CD4-positive, alpha-beta T cell treated with Interleukin-15 for 4 hours (primary cell): ENCODE measurements around the gene GALNT17.

ENCODE experiments used
- DNase-seq: peaks from one replicate; pipeline ENCODE4 v3.0.0-alpha.2; 2020; ENCODE audit warnings: low spot score

The GALNT17 gene

DNA sequence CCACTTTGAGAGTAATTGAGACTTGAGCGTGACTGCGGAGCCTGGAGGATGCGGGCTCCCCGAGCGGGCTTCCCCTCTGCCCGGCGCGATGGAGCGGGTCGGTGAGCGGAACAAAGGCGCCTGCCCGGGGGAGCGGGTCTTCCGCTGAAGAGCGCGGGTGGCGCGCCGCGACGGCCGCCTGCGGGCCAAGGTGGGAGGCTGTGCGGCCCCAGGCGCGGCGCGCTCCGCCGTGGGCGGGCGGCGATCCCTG, at the start of gene GALNT17:
Gene GALNT17 (plus strand): TSS at position 18 of the 250 bp plus-strand sequence.
- DNase-seq: no peak

GRCh38 chr7:71095266-71095860, 36.6 kb upstream of the GALNT17 start:
- DNase-seq: no peak

DNA sequence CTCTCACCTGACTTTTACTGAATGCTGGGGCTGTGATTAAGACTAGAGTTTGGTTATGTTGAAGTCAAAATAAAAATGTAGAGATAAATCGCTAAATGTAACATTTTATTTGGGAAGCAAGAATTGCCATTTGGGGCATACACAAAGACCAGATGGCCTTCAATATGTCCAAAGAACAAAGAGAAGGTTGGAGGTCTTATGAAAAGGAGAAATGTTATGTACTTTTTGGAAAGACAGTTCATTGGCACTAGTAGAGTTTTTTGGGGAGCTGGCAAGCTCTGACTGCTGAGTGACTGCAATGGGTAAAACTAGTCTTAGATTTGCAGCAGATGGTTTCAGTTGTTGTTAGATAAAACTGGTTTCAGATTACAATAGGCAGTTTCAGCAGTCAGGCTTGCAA, 35.6 kb upstream of the GALNT17 start:
- DNase-seq: no peak

DNA sequence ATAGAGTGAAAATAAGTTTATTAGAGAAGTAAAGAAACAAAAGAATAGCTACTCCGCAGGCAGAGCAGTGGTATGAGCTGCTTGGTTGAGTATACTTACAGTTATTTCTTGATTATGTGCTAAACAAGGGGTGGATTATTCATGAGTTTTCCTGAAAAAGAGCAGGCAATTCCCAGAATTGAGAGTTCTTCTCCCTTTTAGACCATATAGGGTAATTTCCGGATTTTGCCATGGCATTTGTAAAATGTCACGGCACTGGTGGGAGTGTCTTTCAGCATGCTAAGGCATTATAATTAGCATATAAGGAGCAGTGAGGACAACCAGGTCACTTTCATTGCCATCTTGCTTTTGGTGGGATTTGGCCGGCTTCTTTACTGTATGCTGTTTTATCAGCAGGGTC, 25.7 kb upstream of the GALNT17 start:
- no peak for DNase-seq

GRCh38 chr7:71112436-71112835, 19.5 kb upstream of the GALNT17 start:
- no peak for DNase-seq

- DNase-seq: no peak
These were observed 11.8 kb upstream of the GALNT17 start for GRCh38 chr7:71120096-71120495.

DNA sequence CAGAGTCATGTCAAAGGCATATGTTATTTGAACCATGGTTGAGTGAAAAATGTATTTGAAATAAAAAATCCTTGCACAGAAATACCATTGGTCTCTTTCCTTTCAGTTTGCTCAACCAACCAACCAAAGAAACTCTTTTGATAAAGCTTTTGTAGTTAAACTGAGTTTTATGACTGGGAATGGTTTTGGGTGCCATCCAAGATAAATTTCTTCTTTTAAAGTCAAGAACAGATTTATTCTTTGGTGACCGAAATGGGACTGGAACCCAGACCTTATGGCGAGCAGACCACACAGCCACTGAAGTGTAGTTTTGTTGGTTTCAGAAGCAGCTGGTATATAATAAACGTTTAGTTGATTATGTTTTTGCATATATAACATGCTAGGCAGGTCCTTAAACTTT, 2.8 kb upstream of the GALNT17 start:
- no peak for DNase-seq

DNA sequence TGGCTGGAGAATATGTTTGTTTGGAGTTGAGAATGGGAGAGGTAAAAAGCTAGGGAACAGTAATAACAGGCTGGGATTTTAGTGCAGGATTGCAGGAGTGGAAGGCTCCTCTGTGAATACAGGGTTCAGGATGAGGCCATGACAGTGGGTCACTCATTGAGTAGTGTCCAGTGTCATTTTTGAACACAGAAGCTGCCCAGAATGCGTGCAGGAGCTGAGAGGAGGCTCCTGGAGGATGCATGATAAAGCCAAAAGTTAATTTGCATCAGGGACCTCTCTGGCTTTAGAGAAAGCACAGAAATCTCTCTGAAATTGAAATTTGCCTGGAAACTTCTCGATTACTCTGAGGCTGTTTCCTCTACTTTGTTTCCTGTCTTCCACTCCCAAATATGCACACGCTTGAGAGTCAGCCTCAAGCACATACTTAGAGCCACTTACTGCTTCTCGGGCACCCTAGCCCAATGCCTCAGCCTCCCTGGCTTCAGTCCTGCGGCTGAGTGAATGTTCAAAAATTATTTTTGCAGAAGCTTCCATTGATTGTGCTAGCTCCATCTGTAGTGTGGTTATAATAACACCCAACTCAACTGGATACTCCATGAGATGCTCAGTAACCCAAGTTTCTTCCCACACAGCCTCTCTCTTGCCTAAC, 1.8 kb upstream of the GALNT17 start:
- no peak for DNase-seq

DNA sequence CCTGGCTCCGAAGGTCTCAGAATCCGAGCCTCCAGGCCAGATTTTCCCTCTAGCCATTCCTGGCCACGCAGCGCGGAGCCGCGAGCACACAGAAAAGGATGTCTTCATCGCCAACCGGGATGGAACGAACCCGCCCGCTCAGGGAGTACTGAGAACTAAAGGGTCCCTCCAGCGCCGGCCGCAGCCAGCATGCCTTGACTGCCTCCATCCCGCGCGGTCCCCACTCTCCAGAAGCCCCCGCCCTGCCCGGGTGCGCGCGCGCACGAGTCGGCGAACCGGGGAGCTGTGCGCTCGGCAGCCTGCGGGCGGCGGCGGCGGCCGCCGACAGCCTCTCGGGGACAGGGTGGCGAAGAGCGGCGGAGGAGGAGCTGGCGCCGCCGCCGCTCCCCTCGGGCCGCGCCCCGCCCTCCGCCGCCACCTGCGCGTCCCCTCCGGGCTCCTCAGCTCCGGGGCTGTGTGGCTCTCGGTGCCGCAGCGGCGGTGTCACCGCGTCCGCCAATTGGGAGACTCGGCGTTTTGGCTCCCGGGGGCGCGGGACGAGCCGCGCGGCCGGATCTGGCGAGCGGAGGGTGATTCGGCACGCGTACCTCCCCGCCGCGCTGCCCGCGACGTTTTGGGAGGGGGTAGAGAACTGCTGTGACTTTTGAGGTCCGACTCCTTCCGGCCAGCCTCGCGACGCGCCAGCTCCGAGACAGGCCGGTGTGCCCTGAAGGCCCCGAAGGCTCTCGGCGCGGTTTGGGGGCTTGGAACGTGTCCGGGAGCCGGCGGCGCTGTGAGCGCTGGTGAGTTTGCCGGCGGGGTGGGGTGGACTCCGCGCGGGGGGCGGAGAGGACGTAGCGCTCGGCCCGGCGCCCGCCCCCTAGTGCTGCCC, 453 bp upstream of the GALNT17 start:
- no peak for DNase-seq

DNA sequence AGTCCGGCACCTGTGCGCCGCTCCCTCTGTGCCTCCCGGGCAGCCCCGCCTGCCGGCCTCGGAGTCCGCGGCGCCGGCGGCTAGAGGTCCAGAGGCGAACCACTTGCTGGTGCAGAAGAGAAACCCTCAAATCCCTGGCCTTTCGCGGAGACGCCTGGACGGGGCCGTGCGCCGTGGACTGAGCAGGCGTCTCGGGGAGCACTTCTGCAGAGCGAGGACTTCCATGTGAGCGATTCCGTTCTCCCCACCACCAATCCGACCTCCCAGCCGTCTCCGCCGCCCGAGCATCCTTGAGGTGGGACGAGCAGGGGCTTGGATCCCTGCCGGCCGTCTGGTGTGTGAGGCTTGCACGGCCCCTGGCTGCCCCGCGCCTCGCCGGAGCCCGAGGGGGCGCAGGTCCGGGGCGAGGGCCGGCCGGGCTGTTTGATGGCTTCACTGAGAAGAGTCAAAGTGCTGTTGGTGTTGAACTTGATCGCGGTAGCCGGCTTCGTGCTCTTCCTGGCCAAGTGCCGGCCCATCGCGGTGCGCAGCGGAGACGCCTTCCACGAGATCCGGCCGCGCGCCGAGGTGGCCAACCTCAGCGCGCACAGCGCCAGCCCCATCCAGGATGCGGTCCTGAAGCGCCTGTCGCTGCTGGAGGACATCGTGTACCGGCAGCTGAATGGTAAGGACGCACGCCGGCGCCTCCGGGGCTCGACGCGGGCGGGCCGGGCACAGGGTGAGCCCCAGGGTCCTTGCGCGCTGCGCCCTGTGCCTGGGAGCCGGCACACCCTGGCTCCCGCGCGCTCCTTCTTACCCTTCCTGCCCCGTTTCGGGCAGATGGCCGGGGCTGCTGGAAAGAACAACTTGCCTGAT, 660 bp downstream of the GALNT17 start:
- no peak for DNase-seq

- DNase-seq: no peak
These were observed 1.3 kb downstream of the GALNT17 start for GRCh38 chr7:71133232-71133622.

DNA sequence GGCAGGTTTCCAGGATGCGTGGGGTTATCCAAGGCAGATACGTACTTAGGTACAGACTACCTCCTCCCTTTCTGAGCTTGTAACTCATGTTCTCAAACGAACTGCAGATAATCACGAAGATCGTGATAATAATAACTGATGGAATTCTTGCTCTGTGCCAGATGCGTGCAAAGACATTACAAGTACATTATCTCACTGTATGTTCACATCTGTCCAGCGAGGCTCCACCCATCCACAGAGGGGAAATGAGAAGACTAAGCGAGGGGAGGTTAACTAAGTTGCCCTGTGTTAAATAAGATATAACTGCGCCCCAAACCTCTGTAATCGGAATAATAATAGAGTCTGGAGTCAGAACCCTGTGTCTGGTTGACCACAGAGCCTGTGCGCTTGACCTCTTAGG, 1.9 kb downstream of the GALNT17 start:
- DNase-seq: no peak

- DNase-seq: no peak
These were observed 3.2 kb downstream of the GALNT17 start for GRCh38 chr7:71135116-71135515.

- no peak for DNase-seq
These were observed 3.7 kb downstream of the GALNT17 start for GRCh38 chr7:71135663-71136062.

DNA sequence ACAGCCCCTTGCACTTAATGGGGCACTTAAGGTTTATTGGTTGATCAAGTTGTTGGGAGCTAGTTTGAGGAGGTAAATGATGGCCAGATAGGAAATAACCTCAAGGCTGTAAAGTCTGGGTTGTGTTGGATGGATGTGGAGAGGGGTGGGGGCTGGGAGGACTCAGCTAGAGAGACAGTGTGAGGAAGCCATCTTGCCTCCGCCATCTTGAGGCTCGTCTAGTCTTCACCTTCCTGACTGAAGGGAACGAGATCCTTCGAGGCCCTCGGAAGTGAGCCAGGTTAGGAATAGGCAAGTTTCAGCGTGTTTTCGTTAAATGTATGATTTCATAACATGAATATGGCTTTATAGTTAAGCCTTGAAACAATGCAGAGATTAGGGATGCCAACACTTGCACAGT, 5.5 kb downstream of the GALNT17 start:
- no peak for DNase-seq

GRCh38 chr7:71140264-71140663, 8.3 kb downstream of the GALNT17 start:
- DNase-seq: no peak

DNA sequence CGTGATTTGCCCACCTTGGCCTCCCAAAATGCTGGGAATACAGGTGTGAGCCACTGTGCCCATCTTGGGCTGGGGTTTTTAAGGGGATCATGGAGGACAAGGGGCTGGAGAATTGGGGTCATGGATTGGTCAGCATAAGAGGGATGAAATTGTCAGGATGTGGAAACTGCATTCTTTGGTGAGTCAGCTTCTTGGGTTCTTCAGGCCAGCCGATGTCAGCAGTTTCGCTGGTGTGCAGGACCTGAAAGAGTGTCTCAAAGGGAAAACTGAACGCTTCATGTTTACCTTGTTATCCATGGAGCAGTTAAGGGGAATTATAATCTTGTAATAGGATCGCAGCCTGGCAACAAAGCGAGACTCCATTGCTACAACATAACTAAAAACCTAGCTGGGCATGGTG, 13.0 kb downstream of the GALNT17 start:
- DNase-seq: no peak

DNA sequence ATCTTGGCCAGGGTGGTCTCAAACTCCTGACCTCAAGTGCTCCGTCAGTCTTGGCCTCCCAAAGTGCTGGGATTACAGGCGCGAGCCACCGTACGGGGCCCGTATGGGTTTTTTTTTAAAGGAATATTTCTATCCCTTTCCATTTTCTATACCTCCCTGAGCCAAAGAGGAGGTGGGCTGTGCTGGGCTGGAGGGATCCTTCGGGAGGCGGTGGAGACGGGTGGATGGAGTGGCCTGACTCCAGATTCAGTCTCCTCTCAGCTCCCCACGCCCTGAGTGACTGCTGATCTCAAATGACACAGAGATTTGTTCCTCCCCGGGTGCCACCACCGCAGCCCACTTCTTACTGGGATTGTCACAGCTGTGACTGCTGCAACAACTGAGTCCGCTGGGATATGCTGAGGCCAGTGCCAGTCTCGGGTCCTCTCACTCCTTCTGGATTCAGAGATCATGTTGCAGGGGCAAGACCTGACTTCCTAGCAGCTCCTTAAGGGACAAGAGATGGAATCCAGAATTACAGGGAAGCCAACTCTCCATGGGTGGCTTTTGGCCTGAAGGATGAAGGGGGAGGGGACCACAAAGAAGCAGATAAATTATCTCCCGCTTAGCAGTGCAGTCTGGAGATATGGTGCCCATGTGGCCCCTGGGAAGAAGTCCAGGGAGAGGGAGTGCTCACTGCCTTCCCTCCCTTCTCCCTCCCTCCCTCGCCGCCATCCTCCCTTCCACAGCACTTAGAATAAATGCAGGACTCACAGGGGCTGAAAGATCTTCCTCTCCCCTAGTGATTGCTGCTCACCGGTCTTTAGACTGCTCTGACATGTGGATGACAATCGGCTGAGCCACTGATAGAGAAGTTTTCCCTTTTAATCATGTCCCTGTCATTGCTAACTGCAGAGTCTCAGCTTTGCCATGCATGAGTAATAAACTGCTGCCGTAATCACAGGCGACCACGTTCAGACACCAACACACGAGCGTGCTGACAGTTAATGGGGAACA, 14.3 kb downstream of the GALNT17 start:
- no peak for DNase-seq

- no peak for DNase-seq
These were observed 16.2 kb downstream of the GALNT17 start for GRCh38 chr7:71148098-71148497.

DNA sequence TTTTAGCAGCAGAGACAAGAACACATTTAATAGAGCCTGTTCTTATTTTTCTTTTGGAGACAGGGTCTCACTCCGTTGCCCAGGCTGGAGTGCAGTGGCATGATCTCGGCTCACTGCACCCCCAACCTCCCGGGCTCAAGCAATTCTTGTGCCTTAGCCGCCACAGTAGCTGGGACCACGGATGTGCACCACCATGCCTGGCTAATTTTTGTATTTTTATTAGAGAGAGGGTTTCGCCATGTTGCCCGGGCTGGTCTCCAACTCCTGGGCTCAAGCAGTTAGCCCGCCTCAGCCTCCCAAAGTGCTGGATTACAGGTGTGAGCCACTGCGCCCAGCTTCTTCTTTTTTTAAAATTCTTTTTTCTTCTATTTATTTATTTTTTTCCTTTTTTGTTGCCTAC, 23.3 kb downstream of the GALNT17 start:
- DNase-seq: no peak

DNA sequence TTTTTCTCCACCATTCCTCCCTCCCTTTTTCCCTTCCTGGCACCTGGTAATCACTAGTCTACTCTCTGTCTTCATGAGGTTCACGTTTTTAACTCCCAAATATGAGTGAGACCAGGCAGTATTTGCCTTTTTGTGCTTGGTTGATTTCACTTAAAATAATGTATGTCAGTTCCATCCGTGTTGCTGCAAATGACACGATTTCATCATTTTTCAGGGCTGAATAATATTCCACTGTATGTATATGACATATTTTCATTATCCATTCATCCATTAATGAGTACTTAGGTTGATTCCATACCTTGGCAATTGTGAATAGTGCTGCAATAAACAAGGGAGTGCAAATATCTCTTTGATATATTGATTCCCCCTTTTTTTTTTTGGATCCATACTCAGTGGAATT, 25.8 kb downstream of the GALNT17 start:
- no peak for DNase-seq
